Testis (tissue), 2 donors: ENCODE measurements around the gene DCDC2.

Experiments
- CTCF ChIP-seq, 3 experiments: fragments of 450-650 bp in 2 of 3; fragments of 200-600 bp in 1 of 3; sonication (generic) in 1 of 3; IDR thresholded peaks; one replicate each; pipeline ENCODE4 v1.5.1; 2016 to 2019; ENCODE audit warnings: antibody characterized with exemption in 3 of 3, mild to moderate bottlenecking in 2 of 3, moderate library complexity in 1 of 3
- POLR2A ChIP-seq: fragments of 450-650 bp; IDR thresholded peaks from one replicate; pipeline ENCODE4 v1.6.1; 2017; ENCODE audit warnings: antibody characterized with exemption, mild to moderate bottlenecking, moderate library complexity

- TF ChIP-seq POLR2A = no peak
- no peak for TF ChIP-seq CTCF (IDR thresholded peaks at IDR 0.05)
Observed at GRCh38 chr6:24397631-24398030, 39.8 kb upstream of the DCDC2 start.
